Effector CD8-positive, alpha-beta T cell (primary cell): Measurements from ENCODE around the gene ALDH3B1.

Source experiments
- DNase-seq: peaks from one replicate; lab custom pipeline; 2025; lab: John Stamatoyannopoulos, UW

The ALDH3B1 gene

DNA sequence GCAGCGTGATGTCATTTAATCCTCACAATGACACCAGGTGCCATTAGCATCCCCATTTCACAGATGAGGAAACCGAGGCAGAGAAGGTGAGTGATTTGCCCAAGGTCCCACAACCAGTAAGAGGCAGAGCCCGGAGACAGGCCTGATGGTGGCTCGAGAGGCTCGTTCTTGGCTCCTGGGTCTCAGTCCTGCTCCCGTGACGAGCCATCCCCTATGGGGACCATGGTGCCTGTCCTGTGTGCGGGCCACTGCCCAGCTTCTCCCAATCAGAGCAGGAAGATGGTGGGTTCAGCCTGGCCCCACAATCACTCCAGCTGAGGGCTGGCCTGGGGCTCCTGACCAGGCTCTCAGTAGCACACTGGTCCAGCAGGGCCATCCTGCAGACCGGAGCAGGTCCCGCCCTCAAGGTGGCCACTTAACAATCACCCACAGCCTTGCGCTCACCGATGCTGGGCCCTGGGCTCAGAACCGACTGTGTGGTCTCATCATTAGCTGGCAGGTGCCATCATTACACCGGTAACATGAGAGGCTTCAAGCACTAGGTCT, 3.6 kb downstream of the ALDH3B1 start:
- DNase-seq = no peak

DNA sequence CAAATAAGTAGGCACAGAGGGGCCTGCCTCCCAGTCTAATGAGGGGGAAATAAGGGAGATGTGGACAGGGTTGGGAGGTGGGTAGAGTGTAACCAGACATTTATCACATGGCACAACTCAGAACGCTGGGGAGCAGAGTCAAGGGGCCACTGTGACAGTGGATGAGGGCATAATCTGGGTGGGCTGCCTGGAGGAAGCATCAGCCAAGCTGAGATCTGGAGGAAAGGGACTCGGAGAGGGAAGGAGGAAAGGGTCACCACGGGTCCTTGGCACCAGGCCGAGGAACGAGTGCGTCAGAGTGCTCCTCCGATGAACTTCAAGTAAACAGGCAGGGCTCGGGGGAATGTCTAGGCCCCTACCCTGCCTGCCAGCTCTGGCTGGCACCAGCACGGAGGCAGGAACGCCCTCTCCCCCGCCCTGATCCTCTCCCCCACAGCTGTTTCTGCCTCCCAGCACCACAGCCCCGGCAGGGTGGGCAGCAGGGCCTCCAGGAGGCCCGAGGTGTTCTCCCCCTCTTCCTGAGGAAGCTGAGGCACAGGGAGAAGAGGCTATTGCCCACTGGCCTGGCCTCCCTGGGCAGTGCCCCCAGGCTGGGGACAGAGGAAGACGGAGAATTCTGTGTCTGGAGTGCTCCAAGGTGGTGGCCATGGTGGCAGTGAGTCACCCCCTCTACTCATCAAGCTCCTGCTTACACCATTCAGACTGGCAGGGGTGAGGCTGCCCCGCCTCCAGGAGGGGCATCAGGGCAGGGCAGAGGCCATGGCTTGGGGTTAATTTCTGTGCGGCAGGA, 4.2 kb downstream of the ALDH3B1 start:
- no peak for DNase-seq

DNA sequence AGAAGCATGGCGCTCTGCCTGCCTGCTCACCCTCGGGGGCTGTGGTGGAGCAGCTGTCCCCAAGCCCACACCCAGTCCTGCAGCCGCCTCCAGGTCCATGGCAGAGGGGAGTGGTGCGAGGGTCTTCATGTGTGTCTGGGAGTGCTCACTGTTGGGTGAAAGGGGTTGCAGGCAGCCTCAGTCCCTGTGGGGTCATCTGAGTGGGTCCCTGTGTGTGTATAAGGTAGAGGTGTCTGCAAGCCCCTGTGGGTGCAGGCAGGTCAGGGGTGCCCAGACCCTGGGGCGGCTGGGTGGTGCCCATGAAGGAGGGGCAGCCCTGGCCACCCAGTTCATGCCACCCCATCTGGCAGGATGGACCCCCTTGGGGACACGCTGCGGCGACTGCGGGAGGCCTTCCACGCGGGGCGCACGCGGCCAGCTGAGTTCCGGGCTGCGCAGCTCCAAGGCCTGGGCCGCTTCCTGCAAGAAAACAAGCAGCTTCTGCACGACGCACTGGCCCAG, 4.9 kb downstream of the ALDH3B1 start:
- DNase-seq = no peak

GRCh38 chr11:68015467-68015866, 5.3 kb downstream of the ALDH3B1 start:
- DNase-seq = no peak

DNA sequence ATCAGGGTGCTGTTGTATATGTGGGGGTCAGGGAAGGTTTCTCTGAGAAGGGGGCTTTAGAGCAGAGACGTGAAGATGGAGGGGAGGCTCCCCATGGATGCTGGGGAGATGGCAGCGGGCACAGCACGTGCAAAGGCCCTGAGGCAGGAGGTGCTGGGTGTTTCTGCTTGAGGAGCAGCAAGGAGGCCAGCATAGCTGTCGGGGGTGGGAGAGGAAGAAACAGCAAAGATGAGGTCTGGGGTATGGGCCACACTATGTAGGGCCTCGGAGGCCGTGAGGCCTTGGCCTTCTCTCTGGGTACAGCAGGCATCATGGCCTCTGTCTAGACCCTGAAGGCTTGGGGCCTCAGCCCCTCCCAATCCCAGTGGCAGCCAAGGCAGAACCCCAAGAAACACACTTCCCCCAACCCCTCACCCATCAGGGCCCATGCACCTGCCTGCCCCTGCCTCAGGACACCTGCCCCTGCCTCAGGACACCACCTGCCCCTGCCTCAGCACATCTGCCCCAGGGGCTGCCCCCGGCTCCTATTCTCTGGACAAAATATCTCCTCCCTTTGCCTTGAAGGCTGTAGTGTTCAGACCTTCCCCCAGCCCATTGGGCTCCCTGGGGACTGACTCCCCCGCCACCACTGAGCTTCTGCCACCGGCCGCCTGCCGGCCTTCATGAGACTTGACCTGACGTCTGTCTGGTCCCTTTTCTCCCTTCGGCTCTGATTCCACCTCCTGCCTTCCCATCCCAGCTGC, 6.2 kb downstream of the ALDH3B1 start:
- no peak for DNase-seq

DNA sequence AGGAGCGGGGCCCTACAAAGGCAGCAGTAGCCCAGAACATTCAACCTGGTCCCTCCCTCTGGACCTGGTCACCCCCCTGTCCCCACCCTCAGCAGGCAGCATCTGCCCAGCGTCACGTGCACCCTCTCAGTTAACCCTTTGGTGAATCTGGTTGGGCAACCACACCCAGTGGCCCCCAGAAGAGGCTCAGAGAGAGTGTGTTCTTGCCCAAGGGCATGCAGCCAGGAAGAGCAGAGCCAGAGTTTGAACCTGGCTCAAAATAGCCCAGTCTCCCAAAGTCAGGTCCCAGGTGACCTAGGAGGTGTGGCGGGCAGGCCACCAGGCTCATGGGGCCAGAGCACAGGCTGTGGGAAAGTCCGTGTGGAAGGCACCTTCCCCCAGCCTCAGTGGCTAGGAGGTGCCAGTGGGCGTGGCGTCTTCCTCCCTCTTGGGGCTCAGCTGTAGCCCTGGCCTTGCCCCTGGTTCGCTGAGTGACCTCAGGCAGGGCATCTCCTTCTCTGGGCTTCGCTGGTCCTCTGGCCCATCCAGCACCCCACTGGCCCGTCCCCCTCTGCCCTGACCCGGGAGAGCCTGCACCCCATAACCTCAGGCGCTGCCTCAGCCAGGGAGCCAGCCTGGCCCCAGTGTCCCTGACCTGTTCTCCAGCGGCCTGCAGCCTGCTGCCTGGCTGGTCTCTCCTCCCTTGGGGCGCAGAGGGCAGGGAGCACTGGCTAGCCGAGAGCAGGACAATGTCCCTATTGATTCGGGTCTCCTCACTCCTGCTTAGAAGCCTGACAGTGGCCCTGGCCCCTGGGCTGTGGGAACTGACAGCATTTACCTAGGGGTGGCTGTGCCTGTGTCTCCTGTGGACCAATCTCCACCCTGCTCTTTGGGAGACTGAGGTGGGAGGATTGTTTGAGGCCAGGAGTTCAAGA, 7.0 kb downstream of the ALDH3B1 start:
- no peak for DNase-seq

DNA sequence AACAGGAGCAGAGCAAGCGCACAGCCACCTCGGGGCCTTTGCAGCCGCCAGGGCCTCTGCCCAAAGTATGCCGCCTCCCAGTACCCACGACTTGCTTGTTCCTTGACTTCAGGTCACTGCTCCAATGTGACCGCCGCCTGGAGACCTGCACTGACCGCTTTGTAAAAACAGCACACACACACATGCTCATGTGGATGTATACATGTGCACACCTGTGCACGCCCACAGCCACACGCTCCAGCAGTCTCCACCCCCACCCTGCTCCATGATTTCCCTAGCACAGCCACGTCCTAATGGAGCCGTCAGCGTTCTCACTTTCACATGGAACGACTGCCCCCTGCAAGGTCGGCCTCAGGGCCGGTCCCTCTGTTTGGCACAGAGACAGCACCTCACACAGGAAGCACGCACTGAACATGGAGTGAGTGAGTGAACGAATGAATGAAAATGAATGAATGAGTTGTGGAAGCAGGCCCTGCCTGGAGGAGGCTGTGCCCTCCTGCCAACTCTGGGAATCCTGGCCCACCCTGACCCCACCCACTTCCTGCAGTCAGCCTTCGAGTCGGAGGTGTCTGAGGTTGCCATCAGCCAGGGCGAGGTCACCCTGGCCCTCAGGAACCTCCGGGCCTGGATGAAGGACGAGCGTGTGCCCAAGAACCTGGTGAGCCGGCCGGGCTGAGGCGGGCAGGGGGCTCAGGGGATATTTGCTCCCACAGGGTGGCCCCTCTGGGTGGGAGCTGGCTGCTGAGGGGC, 8.0 kb downstream of the ALDH3B1 start:
- DNase-seq = no peak

DNA sequence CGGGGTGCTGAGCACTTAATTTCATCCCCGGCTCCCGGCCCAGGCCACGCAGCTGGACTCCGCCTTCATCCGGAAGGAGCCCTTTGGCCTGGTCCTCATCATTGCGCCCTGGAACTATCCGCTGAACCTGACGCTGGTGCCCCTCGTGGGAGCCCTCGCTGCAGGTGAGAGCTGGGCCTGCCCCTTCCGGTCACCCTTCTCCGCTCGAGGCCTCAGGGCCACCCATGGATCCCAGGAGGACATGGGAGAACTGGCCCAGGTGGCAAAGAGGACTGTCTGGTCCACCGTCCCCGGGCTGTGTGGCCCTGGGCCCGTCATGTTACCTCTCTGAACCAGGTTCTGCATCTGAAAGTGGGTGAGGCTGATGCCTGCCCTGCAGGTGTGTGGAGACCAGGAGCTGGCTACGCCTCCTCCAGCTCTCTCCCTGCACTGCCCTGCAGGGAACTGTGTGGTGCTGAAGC, 8.6 kb downstream of the ALDH3B1 start:
- DNase-seq = no peak

GRCh38 chr11:68019486-68019885, 9.4 kb downstream of the ALDH3B1 start:
- no peak for DNase-seq

GRCh38 chr11:68020575-68020974, 10.4 kb downstream of the ALDH3B1 start:
- DNase-seq = no peak

DNA sequence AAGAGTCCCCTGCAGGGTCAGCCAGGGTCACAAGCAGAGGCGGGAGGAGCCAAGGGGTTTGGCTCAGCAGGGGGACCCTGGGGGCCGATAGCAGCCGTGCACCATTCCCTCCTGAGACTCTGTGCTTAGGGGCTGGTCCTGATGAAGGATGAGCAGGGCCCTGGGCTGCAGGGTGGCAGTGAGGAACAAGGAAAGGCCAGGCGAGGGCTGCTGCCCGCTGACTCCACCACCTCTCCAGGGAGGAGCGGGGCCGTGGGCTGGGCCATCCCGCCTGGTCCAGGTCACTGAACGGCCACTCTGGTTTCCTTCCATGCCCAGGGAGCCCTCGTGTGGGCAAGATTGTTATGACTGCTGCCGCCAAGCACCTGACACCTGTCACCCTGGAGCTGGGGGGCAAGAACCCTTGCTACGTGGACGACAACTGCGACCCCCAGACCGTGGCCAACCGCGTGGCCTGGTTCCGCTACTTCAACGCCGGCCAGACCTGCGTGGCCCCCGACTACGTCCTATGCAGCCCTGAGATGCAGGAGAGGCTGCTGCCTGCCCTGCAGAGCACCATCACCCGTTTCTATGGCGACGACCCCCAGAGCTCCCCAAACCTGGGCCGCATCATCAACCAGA, 11.2 kb downstream of the ALDH3B1 start:
- no peak for DNase-seq

DNA sequence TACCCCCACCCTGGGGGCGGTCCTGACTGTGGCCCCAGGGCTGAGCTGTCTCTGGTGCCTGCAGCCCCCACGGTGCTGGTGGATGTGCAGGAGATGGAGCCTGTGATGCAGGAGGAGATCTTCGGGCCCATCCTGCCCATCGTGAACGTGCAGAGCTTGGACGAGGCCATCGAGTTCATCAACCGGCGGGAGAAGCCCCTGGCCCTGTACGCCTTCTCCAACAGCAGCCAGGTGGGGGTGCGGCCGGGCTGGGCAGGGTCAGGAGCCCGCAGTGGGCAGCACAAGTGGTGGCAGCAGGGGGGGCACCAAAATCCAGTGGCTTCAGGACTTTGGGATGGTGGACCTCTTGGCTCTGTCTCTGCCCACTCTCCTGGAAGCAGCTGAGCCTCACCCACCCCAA, 12.4 kb downstream of the ALDH3B1 start:
- no peak for DNase-seq

- DNase-seq = no peak
These were observed 14.4 kb downstream of the ALDH3B1 start for GRCh38 chr11:68024508-68024907.

- DNase-seq = no peak
These were observed 14.9 kb downstream of the ALDH3B1 start for GRCh38 chr11:68025047-68025446.

DNA sequence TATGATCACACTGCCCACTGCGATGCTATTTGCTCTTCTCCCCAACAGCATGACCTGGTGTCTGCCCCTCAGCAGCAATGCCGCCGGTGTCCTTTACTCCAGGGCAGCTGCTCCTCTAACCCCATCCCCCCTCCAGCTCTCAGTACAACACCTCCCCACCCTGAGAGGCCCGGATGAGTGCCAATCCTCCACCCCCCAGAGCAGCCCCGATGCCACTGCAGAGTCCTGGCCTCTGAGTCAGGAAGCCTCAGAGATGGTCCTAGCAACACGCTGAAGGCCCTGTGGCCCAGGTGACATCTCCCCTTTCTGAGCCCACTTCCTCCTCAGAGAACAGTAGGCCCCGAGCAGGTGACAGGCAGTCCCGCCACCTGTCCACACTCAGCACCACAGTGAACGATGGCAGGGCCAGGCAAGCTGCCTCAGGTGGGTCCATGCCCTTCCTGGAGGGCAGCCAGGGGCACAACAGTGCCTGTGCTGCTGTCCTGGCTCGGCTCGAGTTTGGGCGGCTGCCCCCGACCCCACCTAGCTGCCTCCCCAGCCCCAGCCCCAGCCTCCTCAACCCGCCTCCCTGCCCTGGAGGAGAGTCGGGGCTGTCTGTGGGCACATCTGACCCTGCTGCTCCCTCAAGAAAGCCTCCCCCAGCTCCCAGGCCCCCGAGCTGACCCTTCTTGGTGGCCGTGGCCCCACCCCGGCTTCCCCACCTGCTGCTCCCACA, 16.4 kb downstream of the ALDH3B1 start:
- no peak for DNase-seq

GRCh38 chr11:68027667-68028066, 17.5 kb downstream of the ALDH3B1 start:
- no peak for DNase-seq

DNA sequence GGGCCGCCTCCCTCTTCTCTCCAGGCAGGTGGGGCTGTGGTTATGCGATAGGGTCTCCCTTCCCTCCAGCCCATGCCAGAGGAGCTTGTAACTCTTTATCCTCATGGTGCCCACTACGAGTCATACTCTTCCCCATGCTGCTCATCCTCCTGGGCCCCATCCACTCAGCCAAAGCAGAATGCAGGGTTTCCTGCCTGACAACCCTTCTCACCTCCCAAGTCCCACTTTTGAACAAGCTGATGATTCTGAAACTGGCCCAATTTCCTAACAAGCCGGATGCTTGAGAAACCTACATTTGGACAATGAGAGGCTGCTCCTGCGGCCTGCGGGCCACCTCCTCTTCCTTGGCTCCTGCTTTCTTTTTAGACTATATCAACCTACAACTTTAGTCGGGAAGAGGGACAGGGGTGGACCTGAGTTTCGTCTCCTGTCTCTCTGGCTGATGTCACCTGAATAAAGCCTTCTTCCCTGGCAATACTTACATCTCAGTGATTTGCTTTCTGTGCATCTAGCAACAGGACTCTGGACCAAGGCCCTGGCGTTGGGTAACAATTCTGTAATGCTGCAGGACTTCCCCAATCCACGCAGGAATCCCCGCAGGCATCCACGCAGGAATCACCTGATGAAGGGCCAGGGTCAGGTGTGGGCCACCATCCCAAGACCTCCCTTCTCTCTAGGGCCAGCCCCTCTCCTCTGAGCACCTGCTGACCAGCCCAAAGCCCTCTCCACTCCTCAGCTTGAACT, 18.8 kb downstream of the ALDH3B1 start:
- DNase-seq = no peak

GRCh38 chr11:68030318-68031143, 20.4 kb downstream of the ALDH3B1 start, which contains the start of gene NDUFS8:
NDUFS8 (plus strand) TSS chr11:68030681; CDS start chr11:68032152, 1,471 bp downstream.
- peak; percentile 94 for DNase-seq
